ENCODE measurements around the gene GPR108. TPM values are rescaled to one million over a fixed set of nuclear protein-coding genes. Genes with fewer than 3 reads are reported as not detected.

GPR108 gene
- total and polyA plus RNA-seq, 2 of the 8 experiments (the other 6 are each of a cell fraction or from before 2014, with no cell fraction given), result 34.9 to 46.0 TPM

- TF ChIP-seq PHF8 (conservative IDR thresholded peaks at IDR 0.05; ENCODE audit: low read depth, low read length) (no peak), NANOG (IDR thresholded peaks at IDR 0.05; ENCODE audit: insufficient read depth, low read depth, low read length, poor library complexity, severe bottlenecking) (no peak), SAP30 (IDR thresholded peaks at IDR 0.05; ENCODE audit: insufficient read depth, insufficient replicate concordance, low read length) (no peak), CBX5 (IDR thresholded peaks at IDR 0.05; ENCODE audit: low read depth, low read length) (no peak)
Observed at GRCh38 chr19:6691342-6691741, 46.0 kb downstream of the GPR108 start (continued).
